HepG2 (cell line): ENCODE measurements around the gene MRPS5. TPM values are rescaled to one million over a fixed set of nuclear protein-coding genes. Genes with fewer than 3 reads are reported as not detected.

Experiments used
- ARNT ChIP-seq: fragments of 450-650 bp; IDR thresholded peaks from 2 replicates; pipeline ENCODE4 v1.6.1; 2017
- KDM4B ChIP-seq: sonication (generic); formaldehyde crosslinking; IDR thresholded peaks from 2 replicates; pipeline ENCODE4 v1.4.0; 2020; ENCODE audit warnings: missing genetic modification reagents
- NFIC ChIP-seq: IDR thresholded peaks from 2 replicates; pipeline ENCODE4 v1.6.1; 2012; ENCODE audit warnings: mild to moderate bottlenecking, low read length, inconsistent platforms
- RBM39 ChIP-seq: fragments of 200-400 bp; formaldehyde crosslinking; IDR thresholded peaks from one replicate; pipeline ENCODE4 v1.6.1; 2018; ENCODE audit warnings: antibody characterized with exemption, mild to moderate bottlenecking, low read depth, low read length; ENCODE audit not compliant: poor library complexity, severe bottlenecking
- RFX5 ChIP-seq: IDR thresholded peaks from 2 replicates; pipeline ENCODE4 v1.6.1; 2011; ENCODE audit warnings: low read depth, low read length, improper control_type of control experiment
- SOX6 ChIP-seq, 2 experiments: fragments of 450-650 bp in 1 of 2; sonication (generic) in 1 of 2; formaldehyde crosslinking in 1 of 2; IDR thresholded peaks; 2 replicates each; pipeline versions ENCODE4 v1.4.0 to v1.6.1; 2017 to 2020; ENCODE audit warnings: antibody characterized with exemption in 1 of 2, mild to moderate bottlenecking in 1 of 2, missing genetic modification reagents in 1 of 2
- ZMYM3 ChIP-seq: sonication (generic); formaldehyde crosslinking; IDR thresholded peaks from 2 replicates; pipeline ENCODE4 v1.5.1; 2020; ENCODE audit warnings: mild to moderate bottlenecking, missing genetic modification reagents
- ZNF558 ChIP-seq: sonication (generic); formaldehyde crosslinking; IDR thresholded peaks from 2 replicates; pipeline ENCODE4 v1.9.0; 2022; ENCODE audit warnings: mild to moderate bottlenecking, missing genetic modification reagents, borderline replicate concordance
- ZNF703 ChIP-seq: sonication (generic); formaldehyde crosslinking; IDR thresholded peaks from 2 replicates; pipeline ENCODE4 v1.5.1; 2020; ENCODE audit warnings: missing genetic modification reagents, mild to moderate bottlenecking, moderate library complexity, borderline replicate concordance
- polyA plus RNA-seq, 8 experiments: library from polyadenylated mRNA; depleted of rRNA in 3 of 8; stranded (reverse) in 7 of 8; unstranded in 1 of 8; fragments of >200 nt; fragmentation: Illumina TruSeq in 4 of 8; extraction: Trizol in 4 of 8; gene quantifications; 2 replicates each; pipeline versions ENCODE4 v1.2.1 to v1.2.3, GENCODE V29; 2011 to 2016; ENCODE audit warnings: low read depth in 4 of 8, missing spikeins in 1 of 8, mixed read lengths in 1 of 8; ENCODE audit not compliant: insufficient read depth in 1 of 8
- total RNA-seq, 5 experiments: library from RNA; depleted of rRNA; stranded (reverse); fragments of >200 nt; fragmentation: Illumina TruSeq; extraction: Trizol; gene quantifications; 2 replicates each; pipeline ENCODE4 v1.2.3, GENCODE V29; 2016; ENCODE audit warnings: low read depth in 1 of 5
- TF ChIP-seq, protein P1 (sequence below): conservative IDR thresholded peaks from 2 replicates; pipeline ENCODE4 v1.6.1; 2018; ENCODE audit warnings: missing genetic modification reagents
- TF ChIP-seq, protein P2 (sequence below): sonication (generic); formaldehyde crosslinking; IDR thresholded peaks from 2 replicates; pipeline ENCODE4 v1.5.1; 2020; ENCODE audit warnings: mild to moderate bottlenecking, missing genetic modification reagents, moderate library complexity
- TF ChIP-seq, protein P3 (sequence below): sonication (generic); formaldehyde crosslinking; IDR thresholded peaks from 2 replicates; pipeline ENCODE4 v1.8.0; 2022; ENCODE audit warnings: missing genetic modification reagents, low read depth, mild to moderate bottlenecking, borderline replicate concordance
- TF ChIP-seq, protein P4 (sequence below): sonication (generic); formaldehyde crosslinking; IDR thresholded peaks from 2 replicates; pipeline ENCODE4 v1.5.0; 2020; ENCODE audit warnings: mild to moderate bottlenecking, missing genetic modification reagents, borderline replicate concordance
- TF ChIP-seq, protein P5 (sequence below): sonication (generic); formaldehyde crosslinking; IDR thresholded peaks from 2 replicates; pipeline ENCODE4 v1.4.0; 2020; ENCODE audit warnings: mild to moderate bottlenecking, missing genetic modification reagents

MRPS5 gene
- total and polyA plus RNA-seq, 2 of the 13 experiments (the other 11 are each of a cell fraction or from before 2014, with no cell fraction given): 98.8 to 134 TPM

DNA sequence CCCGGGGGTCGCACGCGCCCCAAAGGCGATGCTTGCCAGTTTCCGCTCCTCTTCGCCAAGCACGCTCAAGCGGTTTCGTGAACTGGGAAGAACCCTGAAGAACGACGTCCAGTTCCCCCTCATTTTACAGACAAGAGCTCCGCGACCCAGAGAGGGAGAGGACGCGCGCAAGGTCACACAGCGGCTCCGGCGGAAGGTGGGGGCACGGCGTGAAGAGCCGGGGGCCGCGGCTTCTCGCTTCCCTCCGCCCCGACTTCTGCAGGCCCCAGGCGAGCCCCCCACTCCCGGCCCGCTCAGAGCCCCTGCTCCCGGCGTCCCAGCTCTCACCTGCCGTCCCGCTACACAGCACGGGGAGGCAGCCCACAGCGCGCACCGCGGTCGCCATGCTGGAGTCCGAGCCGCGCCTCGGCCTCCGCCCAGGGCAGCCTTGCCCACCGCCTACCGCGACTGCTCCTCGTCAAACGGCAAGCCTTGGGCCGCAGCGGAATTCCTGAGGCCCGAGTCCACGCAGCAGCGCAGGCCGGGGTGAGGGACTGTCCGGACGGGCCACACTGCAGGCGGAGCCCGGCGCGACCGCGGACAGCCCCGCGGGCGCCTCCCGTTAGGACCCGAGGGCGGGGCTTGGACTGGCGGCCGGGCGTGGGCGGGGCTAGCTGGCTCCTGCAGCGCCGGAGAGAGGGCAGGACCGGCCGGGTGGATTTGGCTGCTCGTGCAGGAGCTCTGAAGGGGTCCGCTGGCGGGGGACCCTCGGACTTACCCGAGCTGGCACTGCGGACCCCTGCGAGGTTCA, at the start of gene MRPS5 (continued):
- TF ChIP-seq, protein P1, sequence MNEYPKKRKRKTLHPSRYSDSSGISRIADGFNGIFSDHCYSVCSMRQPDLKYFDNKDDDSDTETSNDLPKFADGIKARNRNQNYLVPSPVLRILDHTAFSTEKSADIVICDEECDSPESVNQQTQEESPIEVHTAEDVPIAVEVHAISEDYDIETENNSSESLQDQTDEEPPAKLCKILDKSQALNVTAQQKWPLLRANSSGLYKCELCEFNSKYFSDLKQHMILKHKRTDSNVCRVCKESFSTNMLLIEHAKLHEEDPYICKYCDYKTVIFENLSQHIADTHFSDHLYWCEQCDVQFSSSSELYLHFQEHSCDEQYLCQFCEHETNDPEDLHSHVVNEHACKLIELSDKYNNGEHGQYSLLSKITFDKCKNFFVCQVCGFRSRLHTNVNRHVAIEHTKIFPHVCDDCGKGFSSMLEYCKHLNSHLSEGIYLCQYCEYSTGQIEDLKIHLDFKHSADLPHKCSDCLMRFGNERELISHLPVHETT: no peak
- no peak for TF ChIP-seq ARNT
- TF ChIP-seq ZNF558 (CRISPR knock-in tag): peak; percentile 89; the same call in 1 of the 2 replicates
- TF ChIP-seq, protein P2, sequence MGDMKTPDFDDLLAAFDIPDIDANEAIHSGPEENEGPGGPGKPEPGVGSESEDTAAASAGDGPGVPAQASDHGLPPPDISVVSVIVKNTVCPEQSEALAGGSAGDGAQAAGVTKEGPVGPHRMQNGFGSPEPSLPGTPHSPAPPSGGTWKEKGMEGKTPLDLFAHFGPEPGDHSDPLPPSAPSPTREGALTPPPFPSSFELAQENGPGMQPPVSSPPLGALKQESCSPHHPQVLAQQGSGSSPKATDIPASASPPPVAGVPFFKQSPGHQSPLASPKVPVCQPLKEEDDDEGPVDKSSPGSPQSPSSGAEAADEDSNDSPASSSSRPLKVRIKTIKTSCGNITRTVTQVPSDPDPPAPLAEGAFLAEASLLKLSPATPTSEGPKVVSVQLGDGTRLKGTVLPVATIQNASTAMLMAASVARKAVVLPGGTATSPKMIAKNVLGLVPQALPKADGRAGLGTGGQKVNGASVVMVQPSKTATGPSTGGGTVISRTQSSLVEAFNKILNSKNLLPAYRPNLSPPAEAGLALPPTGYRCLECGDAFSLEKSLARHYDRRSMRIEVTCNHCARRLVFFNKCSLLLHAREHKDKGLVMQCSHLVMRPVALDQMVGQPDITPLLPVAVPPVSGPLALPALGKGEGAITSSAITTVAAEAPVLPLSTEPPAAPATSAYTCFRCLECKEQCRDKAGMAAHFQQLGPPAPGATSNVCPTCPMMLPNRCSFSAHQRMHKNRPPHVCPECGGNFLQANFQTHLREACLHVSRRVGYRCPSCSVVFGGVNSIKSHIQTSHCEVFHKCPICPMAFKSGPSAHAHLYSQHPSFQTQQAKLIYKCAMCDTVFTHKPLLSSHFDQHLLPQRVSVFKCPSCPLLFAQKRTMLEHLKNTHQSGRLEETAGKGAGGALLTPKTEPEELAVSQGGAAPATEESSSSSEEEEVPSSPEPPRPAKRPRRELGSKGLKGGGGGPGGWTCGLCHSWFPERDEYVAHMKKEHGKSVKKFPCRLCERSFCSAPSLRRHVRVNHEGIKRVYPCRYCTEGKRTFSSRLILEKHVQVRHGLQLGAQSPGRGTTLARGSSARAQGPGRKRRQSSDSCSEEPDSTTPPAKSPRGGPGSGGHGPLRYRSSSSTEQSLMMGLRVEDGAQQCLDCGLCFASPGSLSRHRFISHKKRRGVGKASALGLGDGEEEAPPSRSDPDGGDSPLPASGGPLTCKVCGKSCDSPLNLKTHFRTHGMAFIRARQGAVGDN (CRISPR knock-in tag): peak; percentile 96
- TF ChIP-seq, protein P3, sequence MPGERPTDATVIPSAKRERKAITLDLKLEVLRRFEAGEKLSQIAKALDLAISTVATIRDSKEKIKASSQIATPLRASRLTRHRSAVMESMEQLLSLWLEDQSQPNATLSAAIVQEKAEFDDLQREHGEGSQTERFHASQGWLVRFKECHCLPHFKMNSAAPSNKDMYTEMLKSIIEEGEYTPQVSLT (CRISPR knock-in tag): no peak
- TF ChIP-seq, protein P4, sequence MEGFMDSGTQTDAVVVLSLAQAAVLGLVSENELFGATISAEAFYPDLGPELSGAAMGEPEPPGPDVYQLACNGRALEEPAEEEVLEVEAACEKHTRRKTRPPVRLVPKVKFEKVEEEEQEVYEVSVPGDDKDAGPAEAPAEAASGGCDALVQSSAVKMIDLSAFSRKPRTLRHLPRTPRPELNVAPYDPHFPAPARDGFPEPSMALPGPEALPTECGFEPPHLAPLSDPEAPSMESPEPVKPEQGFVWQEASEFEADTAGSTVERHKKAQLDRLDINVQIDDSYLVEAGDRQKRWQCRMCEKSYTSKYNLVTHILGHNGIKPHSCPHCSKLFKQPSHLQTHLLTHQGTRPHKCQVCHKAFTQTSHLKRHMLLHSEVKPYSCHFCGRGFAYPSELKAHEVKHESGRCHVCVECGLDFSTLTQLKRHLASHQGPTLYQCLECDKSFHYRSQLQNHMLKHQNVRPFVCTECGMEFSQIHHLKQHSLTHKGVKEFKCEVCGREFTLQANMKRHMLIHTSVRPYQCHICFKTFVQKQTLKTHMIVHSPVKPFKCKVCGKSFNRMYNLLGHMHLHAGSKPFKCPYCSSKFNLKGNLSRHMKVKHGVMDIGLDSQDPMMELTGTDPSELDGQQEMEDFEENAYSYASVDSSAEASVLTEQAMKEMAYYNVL (CRISPR knock-in tag): no peak
- peak; percentile 29; the same call in 1 of the 2 replicates for TF ChIP-seq KDM4B (CRISPR knock-in tag)
- no peak for TF ChIP-seq NFIC
- no peak for TF ChIP-seq SOX6 (IDR thresholded peaks at IDR 0.05)
- TF ChIP-seq SOX6 (CRISPR knock-in tag; IDR thresholded peaks at IDR 0.05): no peak; the same call in 1 of the 2 replicates
- TF ChIP-seq ZNF703 (CRISPR knock-in tag): peak; percentile 85; the same call in 1 of the 2 replicates
- no peak for TF ChIP-seq RFX5
- peak; percentile 93 for TF ChIP-seq RBM39
- peak; percentile 99 for TF ChIP-seq ZMYM3 (CRISPR knock-in tag)
- TF ChIP-seq, protein P5, sequence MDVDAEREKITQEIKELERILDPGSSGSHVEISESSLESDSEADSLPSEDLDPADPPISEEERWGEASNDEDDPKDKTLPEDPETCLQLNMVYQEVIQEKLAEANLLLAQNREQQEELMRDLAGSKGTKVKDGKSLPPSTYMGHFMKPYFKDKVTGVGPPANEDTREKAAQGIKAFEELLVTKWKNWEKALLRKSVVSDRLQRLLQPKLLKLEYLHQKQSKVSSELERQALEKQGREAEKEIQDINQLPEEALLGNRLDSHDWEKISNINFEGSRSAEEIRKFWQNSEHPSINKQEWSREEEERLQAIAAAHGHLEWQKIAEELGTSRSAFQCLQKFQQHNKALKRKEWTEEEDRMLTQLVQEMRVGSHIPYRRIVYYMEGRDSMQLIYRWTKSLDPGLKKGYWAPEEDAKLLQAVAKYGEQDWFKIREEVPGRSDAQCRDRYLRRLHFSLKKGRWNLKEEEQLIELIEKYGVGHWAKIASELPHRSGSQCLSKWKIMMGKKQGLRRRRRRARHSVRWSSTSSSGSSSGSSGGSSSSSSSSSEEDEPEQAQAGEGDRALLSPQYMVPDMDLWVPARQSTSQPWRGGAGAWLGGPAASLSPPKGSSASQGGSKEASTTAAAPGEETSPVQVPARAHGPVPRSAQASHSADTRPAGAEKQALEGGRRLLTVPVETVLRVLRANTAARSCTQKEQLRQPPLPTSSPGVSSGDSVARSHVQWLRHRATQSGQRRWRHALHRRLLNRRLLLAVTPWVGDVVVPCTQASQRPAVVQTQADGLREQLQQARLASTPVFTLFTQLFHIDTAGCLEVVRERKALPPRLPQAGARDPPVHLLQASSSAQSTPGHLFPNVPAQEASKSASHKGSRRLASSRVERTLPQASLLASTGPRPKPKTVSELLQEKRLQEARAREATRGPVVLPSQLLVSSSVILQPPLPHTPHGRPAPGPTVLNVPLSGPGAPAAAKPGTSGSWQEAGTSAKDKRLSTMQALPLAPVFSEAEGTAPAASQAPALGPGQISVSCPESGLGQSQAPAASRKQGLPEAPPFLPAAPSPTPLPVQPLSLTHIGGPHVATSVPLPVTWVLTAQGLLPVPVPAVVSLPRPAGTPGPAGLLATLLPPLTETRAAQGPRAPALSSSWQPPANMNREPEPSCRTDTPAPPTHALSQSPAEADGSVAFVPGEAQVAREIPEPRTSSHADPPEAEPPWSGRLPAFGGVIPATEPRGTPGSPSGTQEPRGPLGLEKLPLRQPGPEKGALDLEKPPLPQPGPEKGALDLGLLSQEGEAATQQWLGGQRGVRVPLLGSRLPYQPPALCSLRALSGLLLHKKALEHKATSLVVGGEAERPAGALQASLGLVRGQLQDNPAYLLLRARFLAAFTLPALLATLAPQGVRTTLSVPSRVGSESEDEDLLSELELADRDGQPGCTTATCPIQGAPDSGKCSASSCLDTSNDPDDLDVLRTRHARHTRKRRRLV: 0 out of 2 replicates have a peak, but pooled peaks have one; percentile 44
